GM19372 (cell line): ENCODE results near the gene PAK3.

ENCODE experiments used
- ATAC-seq: cut with Tn5 transposase; IDR thresholded peaks from one replicate; pipeline ENCODE4 v1.9.1; 2021; ENCODE audit warnings: mild to moderate bottlenecking, low read depth, moderate library complexity; ENCODE audit not compliant: unreplicated experiment

The PAK3 gene

DNA sequence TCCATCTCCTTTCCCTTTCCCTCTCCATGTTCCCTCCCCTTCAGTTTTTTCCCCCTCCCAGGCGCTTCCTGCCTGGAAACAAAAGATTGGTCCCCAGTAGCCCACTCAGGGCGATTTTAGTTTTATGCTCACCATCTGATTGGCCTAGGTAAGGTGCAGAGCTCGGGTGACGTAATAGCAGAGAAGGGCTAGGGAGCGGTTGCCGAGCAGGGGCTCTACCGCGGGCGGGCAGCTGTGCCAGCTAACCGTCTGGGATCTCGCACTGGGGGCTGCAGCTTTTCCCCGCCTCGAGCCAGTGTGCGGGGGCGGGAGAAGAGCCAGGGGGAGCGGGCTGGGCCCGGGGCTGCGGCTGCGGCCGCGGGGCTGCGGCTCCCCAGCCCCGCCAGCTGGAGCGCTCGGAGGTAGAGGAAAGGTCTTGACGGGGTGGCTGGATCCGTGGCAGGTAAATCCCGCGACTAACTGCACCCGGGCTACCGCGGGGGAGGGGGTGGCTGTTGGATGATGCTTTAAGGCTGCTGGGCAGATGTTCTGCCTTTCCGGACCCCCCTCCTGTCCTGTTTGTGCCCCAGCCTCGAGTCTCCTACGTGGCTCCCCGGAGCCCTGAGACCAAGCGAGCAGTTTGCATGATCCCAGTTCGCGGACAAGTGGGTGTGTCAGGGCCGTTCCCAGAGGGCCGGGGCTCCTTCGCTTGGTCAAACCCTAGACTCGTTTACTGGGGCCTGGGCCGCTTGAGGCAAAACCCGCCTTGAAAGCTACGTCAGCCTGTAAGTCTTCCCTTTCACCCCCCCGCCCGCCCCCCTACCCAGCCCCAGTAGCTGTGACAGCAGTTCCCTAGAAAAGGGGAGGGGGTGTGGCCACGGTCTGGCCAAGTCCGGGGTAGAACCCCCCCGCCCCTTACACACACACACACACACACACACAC is at the start of gene PAK3:
Gene PAK3, plus strand, starts transcription at position 218 of the 922 bp plus-strand sequence. CDS start 26,913 bp downstream, outside the sequence.
- ATAC-seq = peak; percentile 46

DNA sequence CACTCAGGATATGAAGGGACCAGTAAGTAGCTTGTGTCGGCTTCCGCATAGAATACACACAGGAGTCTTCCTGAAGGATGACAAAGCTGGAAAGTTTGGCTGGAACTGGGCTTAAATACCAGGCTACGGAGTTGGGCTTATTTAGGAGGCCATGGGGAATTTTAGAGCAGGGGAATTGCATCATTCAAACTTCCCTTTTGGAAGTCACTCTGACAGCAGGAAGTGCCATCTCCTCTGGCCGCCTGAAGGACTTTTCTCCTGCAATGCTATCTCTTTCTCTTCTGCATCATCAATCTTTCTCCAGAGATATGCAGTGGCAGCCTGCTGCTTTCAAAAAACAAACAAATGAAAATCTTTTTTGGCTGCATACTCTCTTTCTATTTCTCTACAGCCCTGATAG is 48.4 kb upstream of the PAK3 start:
- no peak for ATAC-seq

DNA sequence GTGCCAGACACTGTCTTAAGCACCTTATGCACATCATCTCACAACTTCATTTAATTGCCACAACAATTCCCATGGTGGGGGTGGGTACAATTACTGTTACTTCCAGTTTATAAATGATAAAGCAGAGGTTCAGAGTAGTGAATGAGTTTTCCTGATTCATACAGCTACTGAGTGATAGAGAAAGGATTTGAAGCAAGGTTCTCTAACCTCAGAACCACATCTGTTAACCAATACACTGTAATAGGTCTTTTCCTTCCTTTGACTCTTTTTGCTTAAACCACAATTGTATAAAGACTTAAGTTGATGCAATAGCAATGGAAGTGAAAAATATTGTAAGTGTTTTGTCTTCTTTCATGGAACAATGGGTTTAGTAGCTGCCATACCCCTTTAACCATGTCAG is 43.5 kb upstream of the PAK3 start:
- ATAC-seq = no peak

DNA sequence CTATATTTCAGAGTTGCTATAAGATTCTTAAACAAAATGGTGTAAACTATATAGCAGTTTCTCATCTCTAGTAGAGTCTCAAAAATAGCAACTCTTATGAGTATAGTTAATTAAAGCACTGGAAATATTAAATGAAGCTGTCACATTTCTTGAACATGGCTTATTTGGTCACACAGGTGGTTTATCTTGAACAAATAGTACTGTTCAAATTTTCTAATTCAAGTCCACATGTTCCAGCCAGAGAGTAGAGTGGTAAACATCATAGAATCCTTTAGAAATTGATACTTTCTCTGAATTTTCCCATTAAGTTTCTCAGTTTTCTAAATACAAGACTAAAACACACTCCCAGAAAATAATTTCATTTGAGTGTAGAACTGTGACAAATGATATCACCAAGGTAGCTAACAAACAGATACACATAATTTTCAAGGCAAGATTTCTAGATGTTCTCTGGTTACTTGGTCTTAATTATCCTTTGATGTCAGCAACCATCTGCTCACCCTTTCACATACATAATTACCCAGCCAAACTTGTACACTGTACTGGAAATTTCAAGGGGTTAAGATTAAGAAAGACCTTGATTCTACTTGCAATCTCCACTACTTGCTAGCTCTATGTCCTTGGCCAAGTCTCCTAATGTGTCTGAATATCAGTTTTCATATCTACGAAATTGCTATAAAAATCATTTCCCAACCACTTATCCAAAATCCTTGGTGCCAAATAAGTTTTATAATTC is 24.3 kb upstream of the PAK3 start:
- no peak for ATAC-seq

DNA sequence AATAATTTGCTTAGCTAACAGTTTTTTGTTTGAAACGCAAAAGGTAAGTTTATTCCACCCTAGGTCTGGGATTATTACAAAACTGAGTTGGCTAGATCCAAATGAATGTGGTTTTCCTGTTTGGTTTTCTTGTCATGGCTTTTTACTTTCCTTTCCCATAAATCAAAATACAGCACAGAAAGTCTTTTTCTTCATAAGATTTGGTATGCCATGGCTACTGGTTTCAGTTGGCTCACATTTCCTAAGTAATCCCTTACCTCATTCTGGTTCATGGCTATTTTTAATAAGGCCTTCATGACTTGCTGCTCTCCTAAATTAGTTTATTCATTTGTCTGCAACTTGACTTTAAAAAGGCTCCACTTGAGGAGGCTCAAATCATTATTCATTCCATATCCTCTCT is 12.9 kb upstream of the PAK3 start:
- ATAC-seq = no peak

DNA sequence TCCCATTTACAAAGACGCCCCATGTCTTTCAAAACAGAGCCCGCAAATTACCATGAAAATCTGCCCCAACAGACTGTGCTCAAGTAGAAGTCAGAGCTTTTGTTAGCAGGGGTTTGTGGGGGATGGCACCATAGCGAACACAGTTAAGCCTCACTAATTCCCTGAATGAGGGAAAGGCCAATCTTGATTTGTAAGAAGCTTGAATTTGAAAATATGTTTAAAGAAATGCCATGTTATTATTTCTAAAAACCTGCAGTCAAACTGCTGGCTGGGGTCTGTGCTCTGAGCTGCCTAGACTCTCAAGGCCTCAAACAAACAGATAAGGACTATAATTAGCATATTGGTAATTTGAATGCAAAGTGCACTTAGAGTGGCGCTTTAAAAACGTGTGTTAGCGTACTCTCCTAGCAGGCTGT is 9.4 kb upstream of the PAK3 start:
- no peak for ATAC-seq

DNA sequence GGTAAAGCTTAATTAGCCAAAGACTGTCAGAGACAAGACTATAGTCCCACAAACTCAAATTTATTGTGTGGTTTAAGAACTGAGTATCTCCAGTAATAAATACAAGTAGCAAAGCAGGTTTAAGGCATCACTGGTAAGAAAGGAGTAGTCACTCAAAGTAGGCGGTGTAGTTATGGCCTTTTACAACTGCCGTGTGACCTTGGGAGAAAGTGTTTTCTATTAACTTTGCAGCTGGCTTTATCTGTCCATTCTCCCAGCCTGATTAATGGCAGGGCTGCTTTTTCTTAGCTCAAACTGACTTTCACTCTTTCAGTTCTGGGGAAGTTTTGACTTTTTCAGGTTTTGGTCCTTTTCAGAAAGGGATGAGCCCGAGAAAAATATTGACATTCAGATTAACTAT is 7.4 kb upstream of the PAK3 start:
- no peak for ATAC-seq

DNA sequence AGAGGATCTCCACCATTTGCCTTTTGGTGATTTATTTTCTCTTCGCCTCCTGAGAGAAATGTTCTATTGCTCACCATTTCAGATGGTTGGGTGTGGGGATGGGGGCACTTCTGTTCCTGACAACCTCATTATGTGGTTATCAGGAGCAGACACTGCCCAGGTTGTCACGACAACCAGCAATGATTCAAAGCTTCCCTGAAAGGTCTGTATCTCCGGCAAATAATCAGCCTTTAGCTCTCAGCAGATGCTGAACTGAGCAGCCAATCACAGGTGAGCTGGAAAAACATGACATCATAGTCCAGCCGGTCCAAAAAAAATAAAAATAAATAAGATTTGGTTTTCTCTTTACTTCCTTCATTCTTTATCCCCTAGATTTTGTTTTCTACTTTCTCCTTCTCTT is 5.5 kb upstream of the PAK3 start:
- ATAC-seq = no peak

DNA sequence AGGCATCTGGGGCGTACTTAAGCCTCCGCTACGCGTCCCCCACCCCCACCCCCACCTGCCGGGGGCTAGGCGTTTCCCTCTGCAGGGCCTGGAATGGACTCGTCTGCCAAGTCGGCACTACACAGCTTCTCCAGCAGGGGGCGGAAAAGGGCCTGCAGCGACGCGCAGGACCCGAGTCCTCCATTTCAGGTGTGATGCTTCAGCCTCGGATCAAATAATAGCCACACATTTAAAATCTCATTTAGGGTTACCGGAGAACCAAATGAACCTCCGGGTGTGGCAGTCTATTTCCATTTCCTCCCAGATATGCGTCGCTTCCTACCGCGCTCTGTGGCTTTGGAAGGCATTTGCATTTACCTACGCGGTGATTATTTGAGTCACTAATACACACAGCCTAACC is 2.9 kb downstream of the PAK3 start:
- peak; percentile 74 for ATAC-seq

DNA sequence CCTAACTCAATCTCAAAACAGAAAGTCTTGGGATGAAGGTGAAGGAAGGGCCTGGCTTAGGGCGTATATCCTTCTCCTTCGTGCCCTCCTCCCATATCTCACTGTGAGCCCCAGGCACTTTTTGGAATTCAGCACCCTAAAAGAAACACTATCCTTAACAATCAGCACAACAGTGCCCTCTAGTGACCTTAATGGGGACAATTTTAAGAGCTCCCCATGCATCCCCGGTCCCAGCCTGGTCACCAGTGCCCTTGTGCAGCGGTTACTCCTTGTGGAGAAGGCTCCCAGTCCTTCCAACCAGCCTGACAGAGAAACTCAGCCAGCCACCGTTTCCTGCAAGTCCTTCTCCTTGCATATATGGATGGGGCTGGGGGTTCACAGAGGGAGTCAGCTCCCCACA is 4.2 kb downstream of the PAK3 start:
- ATAC-seq = peak; percentile 44

DNA sequence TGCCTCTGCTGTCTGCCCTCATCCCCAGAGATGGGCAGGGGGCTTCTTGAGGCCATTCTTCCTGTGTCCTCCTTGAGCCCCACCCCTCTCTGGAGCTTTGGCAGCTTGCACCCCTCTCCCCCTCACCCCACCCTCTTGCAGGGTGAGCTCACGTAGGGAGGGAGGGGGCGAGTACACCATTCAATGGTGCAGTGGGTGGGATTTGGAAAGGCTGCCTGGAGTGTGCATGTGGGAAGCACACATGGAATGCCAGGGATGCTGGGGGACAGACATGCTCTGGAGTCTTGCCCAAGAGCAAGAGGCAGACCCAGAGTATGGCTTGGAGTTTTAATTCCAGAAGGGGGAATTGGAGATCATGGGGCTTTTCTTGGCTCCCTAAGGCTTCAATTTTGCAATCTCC is 5.6 kb downstream of the PAK3 start:
- no peak for ATAC-seq

DNA sequence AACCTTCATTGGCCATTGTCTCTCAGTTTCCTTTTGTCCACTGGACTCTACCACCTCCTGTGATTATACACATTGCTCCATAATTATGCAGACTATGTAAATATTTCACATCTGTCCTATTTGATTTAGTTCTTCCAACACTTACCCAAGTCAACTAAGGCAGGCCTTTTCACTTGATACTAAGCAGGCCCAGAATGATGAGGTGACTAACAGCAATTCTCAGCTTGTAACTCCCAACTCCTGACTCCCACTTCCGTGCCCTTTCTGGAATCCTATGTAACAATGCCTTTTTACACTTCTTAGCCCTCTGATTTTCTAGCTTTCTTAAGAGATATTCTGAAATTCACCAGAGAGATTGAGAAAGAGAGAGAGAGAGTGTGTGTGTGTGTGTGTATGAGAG is 6.6 kb downstream of the PAK3 start:
- ATAC-seq = no peak

DNA sequence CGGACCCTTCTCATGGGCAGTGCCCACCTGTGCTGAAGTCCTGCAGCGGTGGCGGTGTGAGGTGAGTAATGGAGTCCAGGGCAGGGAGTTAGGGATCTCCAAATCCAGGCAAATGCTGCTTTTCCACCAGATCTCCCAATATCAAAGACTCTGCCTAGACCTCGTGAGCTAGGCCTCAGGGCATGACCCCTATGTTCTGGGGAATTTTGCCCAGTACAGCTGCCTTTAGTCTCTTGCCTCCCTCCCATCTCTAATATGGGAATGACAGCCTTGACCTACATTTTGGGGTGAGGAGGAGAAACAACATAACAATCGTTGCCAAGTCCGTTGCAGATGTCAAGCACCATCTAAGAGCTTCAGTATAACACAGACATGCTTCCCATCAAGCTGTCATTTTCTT is 7.3 kb downstream of the PAK3 start:
- no peak for ATAC-seq

DNA sequence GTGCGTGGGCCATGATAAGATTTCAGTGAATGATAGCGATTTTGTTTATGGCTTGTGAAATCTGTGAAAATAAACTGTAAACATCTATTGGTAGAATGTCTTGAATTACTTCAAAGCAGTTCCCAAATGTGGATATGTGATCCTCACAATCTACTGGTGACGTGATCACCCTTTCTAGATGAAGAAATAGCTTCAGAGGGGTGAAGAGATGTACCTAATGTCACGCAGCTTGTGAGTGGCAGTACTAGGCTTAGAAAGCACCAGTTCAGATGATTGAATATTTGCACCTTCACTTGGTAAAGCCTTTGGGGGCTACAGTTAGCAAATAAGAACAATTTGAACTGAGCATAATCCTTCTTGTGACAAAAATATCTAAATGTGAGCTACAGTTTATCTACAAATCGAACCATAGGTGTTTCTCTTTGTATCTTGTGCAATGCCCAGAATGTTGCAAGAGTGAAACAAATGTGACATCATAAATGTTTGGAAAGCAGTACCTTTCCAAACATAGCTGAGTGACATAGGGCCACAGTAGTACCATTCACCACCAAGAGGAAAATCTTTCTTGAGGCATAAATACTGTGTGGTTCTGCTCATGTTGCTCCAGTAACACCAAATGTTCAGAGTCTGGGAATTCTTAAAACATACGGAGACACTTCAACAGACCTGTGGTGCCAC is 14.2 kb downstream of the PAK3 start:
- ATAC-seq = no peak

DNA sequence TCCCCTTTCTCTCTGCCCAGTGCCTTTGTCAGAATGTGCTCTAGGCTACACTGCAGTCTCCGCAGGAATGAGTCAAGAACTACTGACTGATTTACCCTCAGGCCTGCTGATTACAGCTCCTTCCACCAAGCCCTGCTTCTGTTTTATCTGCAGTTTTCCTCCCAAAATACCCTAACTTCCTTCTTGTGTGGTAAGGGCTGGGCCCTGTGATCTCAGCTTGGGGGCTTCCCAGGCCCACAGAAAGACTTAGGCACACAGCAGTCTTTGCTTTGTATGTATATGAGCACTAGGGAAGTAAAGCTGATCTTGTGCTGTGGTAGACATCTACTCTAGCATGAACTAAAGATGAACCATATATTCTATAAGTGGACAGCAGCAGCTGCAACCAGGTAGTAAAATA is 18.8 kb downstream of the PAK3 start:
- ATAC-seq = no peak

DNA sequence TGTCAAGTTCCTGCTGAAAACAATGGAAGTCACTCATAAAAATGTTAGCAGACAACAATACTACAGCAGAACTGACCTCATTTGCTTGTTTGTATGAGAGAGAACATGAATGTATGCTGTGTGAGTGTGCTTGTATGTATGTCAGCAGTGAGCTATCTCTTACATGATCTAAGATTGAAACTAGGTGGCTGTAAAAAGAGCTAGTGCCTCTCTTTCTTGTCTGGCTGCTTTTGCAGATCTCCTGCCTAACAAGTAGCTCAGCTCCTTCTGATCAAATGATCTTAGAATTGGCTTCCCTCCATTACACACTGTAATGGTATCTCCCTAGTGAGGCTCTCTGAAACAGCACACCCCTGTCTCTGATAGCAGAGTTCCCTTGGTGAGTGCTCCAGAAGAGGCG is 20.7 kb downstream of the PAK3 start:
- ATAC-seq = no peak

DNA sequence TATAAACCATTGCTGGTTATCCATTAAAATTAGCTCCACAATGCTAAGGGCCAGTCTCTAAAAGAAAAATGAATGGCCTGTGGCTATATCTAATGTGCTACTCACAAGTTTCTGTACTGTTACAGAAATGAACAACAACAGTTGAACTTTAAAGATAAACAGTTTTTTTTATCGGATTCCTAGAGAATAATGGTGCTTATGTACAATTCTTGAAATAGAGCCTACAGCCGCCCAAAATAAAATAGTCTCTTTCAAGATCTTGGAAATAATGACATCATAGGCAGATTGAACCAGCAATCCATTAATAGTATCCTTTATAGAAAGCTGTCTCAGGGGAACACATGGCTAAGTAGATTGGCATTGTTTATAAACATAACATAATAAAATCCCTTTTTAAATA is 23.4 kb downstream of the PAK3 start:
- ATAC-seq = no peak

DNA sequence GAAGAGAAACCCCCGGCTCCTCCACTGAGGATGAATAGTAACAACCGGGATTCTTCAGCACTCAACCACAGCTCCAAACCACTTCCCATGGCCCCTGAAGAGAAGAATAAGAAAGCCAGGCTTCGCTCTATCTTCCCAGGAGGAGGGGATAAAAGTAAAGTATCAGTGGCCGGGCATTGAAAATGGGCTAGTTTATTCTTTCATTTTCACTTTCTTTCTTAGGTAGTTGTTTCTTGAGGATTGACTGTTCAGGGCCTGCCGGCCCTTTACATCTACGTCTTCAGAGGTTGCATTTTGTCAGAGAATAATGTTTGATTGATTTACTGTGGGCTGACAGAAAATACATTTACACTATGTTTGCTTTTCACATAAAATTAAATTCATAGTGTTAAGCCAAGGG is 27.1 kb downstream of the PAK3 start:
- peak; percentile 69 for ATAC-seq

DNA sequence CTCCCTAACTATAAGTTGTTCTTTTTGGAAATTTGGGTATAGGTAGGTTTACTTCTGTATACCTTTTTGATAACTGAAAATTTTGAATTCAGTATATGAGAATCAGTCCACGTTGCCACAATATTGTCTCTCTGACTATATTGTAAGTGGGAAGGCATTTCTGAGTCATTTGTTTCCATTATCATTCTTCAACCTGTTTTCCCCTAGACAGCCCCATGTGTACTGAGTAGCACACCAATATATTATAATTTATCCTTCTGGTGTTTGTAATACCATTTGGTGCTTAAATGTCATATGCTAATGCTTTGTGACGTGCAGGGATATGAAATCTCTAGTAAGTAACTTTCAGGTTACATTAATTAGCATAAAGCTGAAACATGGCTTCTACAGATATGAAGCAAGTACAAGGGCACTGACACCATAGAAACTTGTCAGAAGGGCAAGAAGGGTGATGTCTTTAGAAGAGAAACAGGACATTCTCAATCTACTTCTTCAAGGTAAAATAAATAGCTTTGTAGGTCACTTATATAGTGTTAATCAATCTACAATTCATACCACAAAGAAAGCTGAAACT is 27.7 kb downstream of the PAK3 start:
- peak; percentile 37 for ATAC-seq

DNA sequence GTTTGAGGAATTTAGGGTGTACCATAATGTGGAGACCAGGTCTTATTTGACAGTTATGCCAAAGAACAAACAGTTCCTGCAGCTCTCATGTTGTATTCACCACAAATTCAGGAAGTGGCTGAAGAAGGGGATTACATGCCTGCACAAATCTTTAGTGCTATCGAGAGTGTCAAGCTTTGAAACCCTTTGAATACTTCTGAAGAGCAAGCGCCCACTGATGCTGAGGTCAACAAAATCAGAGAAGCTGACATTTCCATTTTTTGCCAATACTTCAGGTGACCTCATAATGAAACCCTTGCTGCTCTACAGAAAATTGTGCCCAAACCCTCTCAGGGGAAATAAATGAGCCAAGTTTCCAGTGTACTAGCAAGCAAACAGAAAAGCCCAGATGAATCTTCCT is 28.4 kb downstream of the PAK3 start:
- no peak for ATAC-seq

DNA sequence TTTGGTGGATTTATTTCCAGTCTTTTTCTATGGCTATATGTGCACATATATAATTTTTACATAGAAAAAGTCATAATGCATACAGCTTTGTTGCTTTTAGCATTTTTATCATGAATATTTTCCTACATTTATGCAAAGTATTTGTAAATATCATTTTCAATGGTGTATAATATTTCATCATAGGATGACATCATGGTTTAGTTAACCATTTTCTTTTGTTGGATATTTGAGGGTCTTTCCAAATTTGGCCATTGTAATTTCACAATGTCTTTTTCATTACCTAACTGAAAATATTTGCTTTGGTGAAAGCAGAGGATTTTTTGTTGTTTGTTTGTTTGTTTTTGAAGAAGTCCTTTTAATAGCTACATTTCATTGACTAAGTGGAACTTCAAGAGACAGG is 31.0 kb downstream of the PAK3 start:
- no peak for ATAC-seq
